Body of pancreas (tissue), 4 donors: ENCODE data around the gene DENND4A.

Experiments used
- POLR2A ChIP-seq, 3 donors: fragments of 450-650 bp; IDR thresholded peaks; one replicate each; pipeline ENCODE4 v1.6.1; 2016; ENCODE audit warnings: antibody characterized with exemption in 3 of 3, mild to moderate bottlenecking in 2 of 3
- TF ChIP-seq, protein P1 (sequence below), 7 experiments: fragments of 450-650 bp in 4 of 7; fragments of 200-600 bp in 3 of 7; sonication (generic) in 3 of 7; IDR thresholded peaks; one replicate each; pipeline ENCODE4 v1.5.1; 2016 to 2019; ENCODE audit warnings: antibody characterized with exemption in 7 of 7

- TF ChIP-seq, protein P1, sequence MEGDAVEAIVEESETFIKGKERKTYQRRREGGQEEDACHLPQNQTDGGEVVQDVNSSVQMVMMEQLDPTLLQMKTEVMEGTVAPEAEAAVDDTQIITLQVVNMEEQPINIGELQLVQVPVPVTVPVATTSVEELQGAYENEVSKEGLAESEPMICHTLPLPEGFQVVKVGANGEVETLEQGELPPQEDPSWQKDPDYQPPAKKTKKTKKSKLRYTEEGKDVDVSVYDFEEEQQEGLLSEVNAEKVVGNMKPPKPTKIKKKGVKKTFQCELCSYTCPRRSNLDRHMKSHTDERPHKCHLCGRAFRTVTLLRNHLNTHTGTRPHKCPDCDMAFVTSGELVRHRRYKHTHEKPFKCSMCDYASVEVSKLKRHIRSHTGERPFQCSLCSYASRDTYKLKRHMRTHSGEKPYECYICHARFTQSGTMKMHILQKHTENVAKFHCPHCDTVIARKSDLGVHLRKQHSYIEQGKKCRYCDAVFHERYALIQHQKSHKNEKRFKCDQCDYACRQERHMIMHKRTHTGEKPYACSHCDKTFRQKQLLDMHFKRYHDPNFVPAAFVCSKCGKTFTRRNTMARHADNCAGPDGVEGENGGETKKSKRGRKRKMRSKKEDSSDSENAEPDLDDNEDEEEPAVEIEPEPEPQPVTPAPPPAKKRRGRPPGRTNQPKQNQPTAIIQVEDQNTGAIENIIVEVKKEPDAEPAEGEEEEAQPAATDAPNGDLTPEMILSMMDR (IDR thresholded peaks at IDR 0.05): no peak
- TF ChIP-seq POLR2A (IDR thresholded peaks at IDR 0.05): no peak
Observed at GRCh38 chr15:65646486-65646885, 145.6 kb downstream of the DENND4A start.
